Measurements from ENCODE around the gene IGSF9B. TPM values are rescaled to one million over a fixed set of nuclear protein-coding genes. Genes with fewer than 3 reads are reported as not detected.

Gene IGSF9B
- polyA plus RNA-seq, 4 donors, result 4.4 to 10.2 (median 7.1) TPM

GRCh38 chr11:133922078-133922870 lies 34.5 kb downstream of the IGSF9B start:
- DNase-seq (ENCODE audit: low read depth in 4 of 4, low spot score in 3 of 4), result no peak

GRCh38 chr11:133921513-133921912 lies 35.3 kb downstream of the IGSF9B start:
- DNase-seq (ENCODE audit: low read depth in 4 of 4, low spot score in 3 of 4), result no peak

GRCh38 chr11:133921026-133921425 lies 35.7 kb downstream of the IGSF9B start:
- no peak for DNase-seq (ENCODE audit: low read depth in 4 of 4, low spot score in 3 of 4)

- no peak for DNase-seq (ENCODE audit: low read depth in 4 of 4, low spot score in 3 of 4)
These were observed 36.4 kb downstream of the IGSF9B start for GRCh38 chr11:133920109-133920990.

- no peak for DNase-seq (ENCODE audit: low read depth in 4 of 4, low spot score in 3 of 4)
These were observed 37.2 kb downstream of the IGSF9B start for GRCh38 chr11:133919330-133920108.

GRCh38 chr11:133918608-133919260 lies 38.0 kb downstream of the IGSF9B start:
- no peak for DNase-seq (ENCODE audit: low read depth in 4 of 4, low spot score in 3 of 4)

GRCh38 chr11:133917921-133918607 lies 38.7 kb downstream of the IGSF9B start:
- no peak for DNase-seq (ENCODE audit: low read depth in 4 of 4, low spot score in 3 of 4)

- DNase-seq (ENCODE audit: low read depth in 4 of 4, low spot score in 3 of 4), result no peak
These were observed 39.9 kb downstream of the IGSF9B start for GRCh38 chr11:133916784-133917440.

GRCh38 chr11:133913761-133914160 lies 43.0 kb downstream of the IGSF9B start:
- DNase-seq (ENCODE audit: low read depth in 4 of 4, low spot score in 3 of 4), result no peak

GRCh38 chr11:133911171-133911570 lies 45.6 kb downstream of the IGSF9B start:
- DNase-seq (ENCODE audit: low read depth in 4 of 4, low spot score in 3 of 4), result no peak

- no peak for DNase-seq (ENCODE audit: low read depth in 4 of 4, low spot score in 3 of 4)
These were observed 46.7 kb downstream of the IGSF9B start for GRCh38 chr11:133910101-133910500.

- no peak for DNase-seq (ENCODE audit: low read depth in 4 of 4, low spot score in 3 of 4)
These were observed 47.9 kb downstream of the IGSF9B start for GRCh38 chr11:133908827-133909226.

- no peak for DNase-seq (ENCODE audit: low read depth in 4 of 4, low spot score in 3 of 4)
These were observed 48.9 kb downstream of the IGSF9B start for GRCh38 chr11:133907841-133908241.

- DNase-seq (ENCODE audit: low read depth in 4 of 4, low spot score in 3 of 4), result no peak
These were observed 49.6 kb downstream of the IGSF9B start for GRCh38 chr11:133907216-133907615.

GRCh38 chr11:133906746-133907145 lies 50.0 kb downstream of the IGSF9B start:
- DNase-seq (ENCODE audit: low read depth in 4 of 4, low spot score in 3 of 4), result no peak

GRCh38 chr11:133906241-133906640 lies 50.5 kb downstream of the IGSF9B start:
- DNase-seq (ENCODE audit: low read depth in 4 of 4, low spot score in 3 of 4), result no peak

- DNase-seq (ENCODE audit: low read depth in 4 of 4, low spot score in 3 of 4), result no peak
These were observed 51.1 kb downstream of the IGSF9B start for GRCh38 chr11:133905677-133906156.

- no peak for DNase-seq (ENCODE audit: low read depth in 4 of 4, low spot score in 3 of 4)
These were observed 51.8 kb downstream of the IGSF9B start for GRCh38 chr11:133904818-133905515.

Measured in left renal pelvis (tissue), 4 donors.